ENCODE data around the gene SLTM.
"Not testable (repeated sequence)": the region's sequence is repeated elsewhere in the genome, so short reads cannot be mapped to it uniquely, and the experiment has no call there.

SLTM gene

GRCh38 chr15:58856086-58856485, 77.4 kb downstream of the SLTM start:
- in situ Hi-C loops (cut with HindIII; ENCODE audit: low pct_unique_long_range_greater_than_20kb, low sequenced_read_pairs) = no loop called here
- TF ChIP-seq JUND (IDR thresholded peaks at IDR 0.05; ENCODE audit: low read depth) = no peak
- no peak for DNase-seq (ENCODE audit: low read depth in 1 of 2, low spot score in 1 of 2)

GRCh38 chr15:58854593-58854992, 78.9 kb downstream of the SLTM start:
- no peak for DNase-seq (ENCODE audit: low read depth in 1 of 2, low spot score in 1 of 2)
- no peak for TF ChIP-seq JUND (IDR thresholded peaks at IDR 0.05; ENCODE audit: low read depth)
- in situ Hi-C loops (cut with HindIII; ENCODE audit: low pct_unique_long_range_greater_than_20kb, low sequenced_read_pairs) = no loop called here

GRCh38 chr15:58852347-58852746, 81.1 kb downstream of the SLTM start:
- in situ Hi-C loops (cut with HindIII; ENCODE audit: low pct_unique_long_range_greater_than_20kb, low sequenced_read_pairs) = no loop called here
- DNase-seq (ENCODE audit: low read depth in 1 of 2, low spot score in 1 of 2) = peak in 1 of 2 experiments; percentile 10
- TF ChIP-seq JUND (IDR thresholded peaks at IDR 0.05; ENCODE audit: low read depth) = no peak

DNA sequence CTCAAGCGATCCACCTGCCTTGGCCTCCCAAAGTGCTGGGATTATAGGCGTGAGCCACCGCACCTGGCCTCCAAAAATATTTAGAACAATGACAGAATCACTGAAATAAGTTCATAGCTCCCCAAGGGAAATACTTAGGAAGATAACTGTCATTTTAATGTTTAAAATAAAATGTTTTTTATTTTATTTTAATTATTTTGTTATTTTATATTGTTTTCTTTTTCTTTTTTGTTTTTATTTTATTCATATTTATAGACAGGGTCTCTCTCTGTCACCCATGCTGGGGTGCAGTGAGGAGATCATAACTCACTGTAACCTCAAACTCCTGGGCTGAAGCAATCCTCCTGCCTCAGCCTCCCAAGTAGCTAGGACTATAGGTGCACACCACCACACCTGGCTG, 82.3 kb downstream of the SLTM start:
- DNase-seq (ENCODE audit: low read depth in 1 of 2, low spot score in 1 of 2); in situ Hi-C loops (cut with HindIII; ENCODE audit: low pct_unique_long_range_greater_than_20kb, low sequenced_read_pairs): not testable (repeated sequence)

DNA sequence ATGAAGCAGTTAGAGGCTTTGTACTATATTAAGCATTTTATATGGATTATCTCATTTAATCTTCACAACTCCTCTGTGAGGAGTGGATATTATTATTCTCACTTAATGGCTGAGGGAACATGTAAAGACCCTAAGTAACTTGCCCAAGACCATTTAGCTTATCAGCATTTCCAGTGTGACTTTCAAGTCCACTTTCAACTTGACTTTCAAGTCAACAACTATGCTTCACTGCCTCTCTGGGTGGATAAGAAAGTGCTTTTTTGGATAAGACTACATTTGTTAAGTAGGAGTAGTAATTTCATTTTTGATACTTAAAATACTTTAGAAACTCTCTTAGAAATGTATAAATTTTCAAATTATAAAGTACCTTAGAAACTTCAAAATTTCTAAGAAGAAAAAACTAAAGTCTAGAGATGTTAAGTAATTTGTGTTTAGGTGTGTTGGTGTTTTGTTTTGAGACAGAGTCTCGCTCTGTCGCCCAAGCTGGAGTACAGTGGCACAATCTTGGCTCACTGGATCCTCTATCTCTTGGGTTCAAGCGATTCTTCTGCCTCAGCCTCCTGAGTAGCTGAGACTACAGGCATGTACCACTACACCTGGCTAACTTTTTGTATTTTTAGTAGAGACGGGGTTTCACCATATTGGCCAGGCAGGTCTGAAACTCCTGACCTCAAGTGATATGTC, 90.6 kb downstream of the SLTM start:
- in situ Hi-C loops (cut with HindIII; ENCODE audit: low pct_unique_long_range_greater_than_20kb, low sequenced_read_pairs) = no loop called here
- no peak for TF ChIP-seq JUND (IDR thresholded peaks at IDR 0.05; ENCODE audit: low read depth)
- DNase-seq (ENCODE audit: low read depth in 1 of 2, low spot score in 1 of 2) = no peak

GRCh38 chr15:58840048-58840447, 93.4 kb downstream of the SLTM start:
- in situ Hi-C loops (cut with HindIII; ENCODE audit: low pct_unique_long_range_greater_than_20kb, low sequenced_read_pairs) = no loop called here

DNA sequence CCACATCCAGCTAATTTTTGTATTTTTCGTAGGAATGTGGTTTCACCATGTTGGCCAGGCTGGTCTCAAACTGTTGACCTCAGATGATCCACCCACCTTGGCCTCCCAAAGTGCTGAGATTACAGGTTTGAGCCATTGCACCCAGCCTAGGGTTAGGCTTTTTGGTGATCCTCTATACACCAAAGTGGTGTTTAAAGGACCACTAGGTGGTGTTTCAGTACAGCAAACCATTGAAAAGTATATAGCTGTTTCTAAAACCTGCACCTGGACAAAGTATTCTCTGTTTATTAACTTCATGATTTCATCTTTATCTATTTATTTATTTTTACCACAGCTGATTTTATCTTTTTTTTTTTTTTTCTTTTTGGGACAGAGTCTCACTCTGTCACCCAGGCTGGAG, 94.0 kb downstream of the SLTM start:
- DNase-seq (ENCODE audit: low read depth in 1 of 2, low spot score in 1 of 2) = peak; percentile 34 to 59
- no peak for TF ChIP-seq JUND (IDR thresholded peaks at IDR 0.05; ENCODE audit: low read depth)
- in situ Hi-C loops (cut with HindIII; ENCODE audit: low pct_unique_long_range_greater_than_20kb, low sequenced_read_pairs) = no loop called here

More at GRCh38 chr15:58840048-58840447, 93.4 kb downstream of the SLTM start:
- no peak for TF ChIP-seq JUND (IDR thresholded peaks at IDR 0.05; ENCODE audit: low read depth)
- DNase-seq (ENCODE audit: low read depth in 1 of 2, low spot score in 1 of 2) = no peak

GRCh38 chr15:58833681-58834426, 99.6 kb downstream of the SLTM start:
- DNase-seq (ENCODE audit: low read depth in 1 of 2, low spot score in 1 of 2); in situ Hi-C loops (cut with HindIII; ENCODE audit: low pct_unique_long_range_greater_than_20kb, low sequenced_read_pairs): not testable (repeated sequence)

GRCh38 chr15:58830556-58830955, 102.9 kb downstream of the SLTM start:
- DNase-seq (ENCODE audit: low read depth in 1 of 2, low spot score in 1 of 2) = no peak
- in situ Hi-C loops (cut with HindIII; ENCODE audit: low pct_unique_long_range_greater_than_20kb, low sequenced_read_pairs) = no loop called here
- no peak for TF ChIP-seq JUND (IDR thresholded peaks at IDR 0.05; ENCODE audit: low read depth)
